Right atrium auricular region (tissue), 2 donors: ENCODE data around the gene KCND3. TPM values are rescaled to one million over a fixed set of nuclear protein-coding genes. Genes with fewer than 3 reads are reported as not detected.
A peak's percentile ranks its signal among the peaks of the same experiment; 100 is the strongest.

Experiments
- DNase-seq: peaks from one replicate; pipeline ENCODE4 v3.0.0-alpha.2; 2019; ENCODE audit warnings: low spot score
- H3K27ac ChIP-seq, 2 donors: fragments of 200-600 bp; sonication (generic); 1 replicate in 1 of 2; 2 replicates in 1 of 2; pipeline ENCODE4 v1.5.1; 2016 to 2019
- H3K27me3 ChIP-seq, 2 donors: fragments of 200-600 bp; sonication (generic); one replicate each; pipeline versions ENCODE4 v1.5.1 to v1.6.0; 2017 to 2019
- H3K36me3 ChIP-seq: fragments of 200-600 bp; sonication (generic); one replicate; pipeline ENCODE4 v1.5.1; 2016
- H3K4me1 ChIP-seq, 2 donors: fragments of 200-600 bp; sonication (generic); one replicate each; pipeline versions ENCODE4 v1.5.1 to v1.6.0; 2017 to 2019
- H3K4me3 ChIP-seq, 2 donors: fragments of 200-600 bp; sonication (generic); 1 replicate in 1 of 2; 2 replicates in 1 of 2; pipeline ENCODE4 v1.5.1; 2017 to 2019; ENCODE audit warnings: mild to moderate bottlenecking in 1 of 2, moderate library complexity in 1 of 2
- H3K9me3 ChIP-seq, 2 donors: fragments of 200-600 bp; sonication (generic); one replicate each; pipeline ENCODE4 v1.5.1; 2019
- total RNA-seq, 2 donors: library from RNA; depleted of rRNA; stranded (reverse); fragments of >200 nt; gene quantifications; one replicate each; pipeline ENCODE4 v1.1.0, GENCODE V29; 2016
- TF ChIP-seq, protein P1 (sequence below), 2 donors: fragments of 200-600 bp; sonication (generic); IDR thresholded peaks; one replicate each; pipeline ENCODE4 v1.5.1; 2019; ENCODE audit warnings: antibody characterized with exemption in 2 of 2

Gene KCND3
- total RNA-seq, 2 donors from 2014 or later, result 19.6 to 24.9 TPM

DNA sequence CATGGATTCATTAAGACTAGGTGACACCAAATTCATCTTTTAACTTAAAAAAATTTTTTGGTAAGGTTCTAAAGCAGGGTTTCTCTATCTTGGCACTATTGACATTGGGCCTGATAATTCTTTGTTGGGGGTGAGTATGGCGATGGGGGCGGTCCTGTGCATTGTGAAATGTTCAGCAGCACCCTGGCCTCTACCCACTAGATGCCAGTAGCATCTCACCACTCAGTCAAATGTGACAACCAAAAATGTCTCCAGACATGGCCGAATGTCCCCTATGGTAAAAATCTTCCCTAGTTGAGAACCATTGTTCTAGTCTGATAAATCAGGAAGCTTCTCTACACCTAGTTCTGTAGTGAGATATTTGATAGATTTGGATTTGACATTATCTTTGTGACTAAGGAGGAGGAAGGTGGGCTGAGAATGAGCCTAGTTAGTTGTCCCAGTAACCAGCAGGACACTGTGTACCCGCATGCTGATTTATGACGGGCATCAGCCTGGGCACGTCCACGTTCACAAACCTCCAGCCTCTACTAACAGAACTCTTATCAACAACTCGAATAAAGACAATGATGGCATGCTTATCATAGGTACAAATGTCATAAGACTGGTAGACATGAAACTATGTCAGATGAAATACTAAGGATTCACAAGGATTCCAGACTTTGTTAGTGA lies 104.6 kb downstream of the KCND3 start:
- Histone ChIP-seq H3K4me1 (peaks cover 0 to 36% of the 10 kb centered on the region in 2 donors), H3K27ac (peak overlapping the region; percentile 57 to 78), H3K36me3 (no peaks in the 10 kb centered on the region), H3K9me3 (no peaks in the 10 kb centered on the region), H3K4me3 (no peak overlapping the region), H3K27me3 (no peaks in the 10 kb centered on the region)
- TF ChIP-seq, protein P1, sequence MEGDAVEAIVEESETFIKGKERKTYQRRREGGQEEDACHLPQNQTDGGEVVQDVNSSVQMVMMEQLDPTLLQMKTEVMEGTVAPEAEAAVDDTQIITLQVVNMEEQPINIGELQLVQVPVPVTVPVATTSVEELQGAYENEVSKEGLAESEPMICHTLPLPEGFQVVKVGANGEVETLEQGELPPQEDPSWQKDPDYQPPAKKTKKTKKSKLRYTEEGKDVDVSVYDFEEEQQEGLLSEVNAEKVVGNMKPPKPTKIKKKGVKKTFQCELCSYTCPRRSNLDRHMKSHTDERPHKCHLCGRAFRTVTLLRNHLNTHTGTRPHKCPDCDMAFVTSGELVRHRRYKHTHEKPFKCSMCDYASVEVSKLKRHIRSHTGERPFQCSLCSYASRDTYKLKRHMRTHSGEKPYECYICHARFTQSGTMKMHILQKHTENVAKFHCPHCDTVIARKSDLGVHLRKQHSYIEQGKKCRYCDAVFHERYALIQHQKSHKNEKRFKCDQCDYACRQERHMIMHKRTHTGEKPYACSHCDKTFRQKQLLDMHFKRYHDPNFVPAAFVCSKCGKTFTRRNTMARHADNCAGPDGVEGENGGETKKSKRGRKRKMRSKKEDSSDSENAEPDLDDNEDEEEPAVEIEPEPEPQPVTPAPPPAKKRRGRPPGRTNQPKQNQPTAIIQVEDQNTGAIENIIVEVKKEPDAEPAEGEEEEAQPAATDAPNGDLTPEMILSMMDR (IDR thresholded peaks at IDR 0.05), result peak; percentile 16 to 51
- no peak for DNase-seq

DNA sequence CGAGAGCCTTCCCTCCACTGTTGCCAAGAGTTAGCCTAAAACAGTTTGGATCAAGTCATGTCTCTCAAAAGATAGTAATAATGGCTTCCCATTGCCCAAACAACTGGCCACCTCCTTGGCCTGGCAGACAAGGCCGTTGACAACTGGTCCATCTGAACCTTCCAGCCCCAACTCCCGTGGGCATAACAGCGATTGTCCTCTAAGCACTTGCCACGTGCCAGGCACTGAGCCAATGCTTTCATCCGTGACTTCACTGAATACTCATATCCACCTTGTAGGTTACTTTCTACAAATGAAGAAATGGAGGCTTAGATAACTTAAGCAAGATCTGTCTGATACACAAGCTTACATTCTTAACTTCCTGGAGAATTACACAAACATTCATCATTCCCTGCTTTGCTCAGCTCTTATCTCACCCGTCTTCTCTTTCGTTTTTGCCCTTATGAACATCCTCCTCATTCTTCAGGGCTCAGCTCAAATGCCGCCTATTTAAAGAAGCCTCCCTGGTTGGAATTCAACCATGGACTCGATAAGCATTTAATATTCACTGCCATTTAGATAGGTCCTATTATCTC lies 106.4 kb downstream of the KCND3 start:
- DNase-seq, result no peak
- Histone ChIP-seq H3K9me3 (no peaks in the 10 kb centered on the region), H3K27ac (peak overlapping the region; percentile 33 to 78), H3K4me3 (no peak overlapping the region), H3K27me3 (no peaks in the 10 kb centered on the region), H3K4me1 (peaks cover 0 to 38% of the 10 kb centered on the region in 2 donors), H3K36me3 (no peaks in the 10 kb centered on the region)
- TF ChIP-seq, protein P1 (IDR thresholded peaks at IDR 0.05), result no peak

DNA sequence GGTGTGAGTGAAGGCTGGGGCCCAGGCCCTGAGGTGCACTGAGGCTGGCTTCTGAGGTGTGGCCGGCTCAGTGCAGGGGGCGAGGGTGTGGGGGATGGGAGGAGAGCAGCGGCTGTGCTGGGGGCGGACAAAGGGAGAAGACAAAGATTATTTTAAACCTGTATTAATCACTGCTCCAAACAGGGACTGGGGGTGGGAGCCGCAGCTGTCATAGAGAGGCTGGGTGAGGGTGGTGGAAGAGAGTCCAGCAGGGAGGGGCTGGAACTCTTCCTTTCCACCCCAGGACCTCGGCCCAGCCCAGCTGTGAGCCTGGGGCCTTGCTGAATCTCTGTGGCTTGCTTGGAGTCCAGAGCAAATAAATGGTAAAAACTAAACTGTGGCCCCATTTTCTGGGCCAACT lies 106.9 kb downstream of the KCND3 start:
- no peaks in the 10 kb centered on the region for H3K27me3 ChIP-seq
- no peaks in the 10 kb centered on the region for H3K36me3 ChIP-seq
- TF ChIP-seq, protein P1 (IDR thresholded peaks at IDR 0.05), result no peak
- no peak overlapping the region for H3K4me3 ChIP-seq
- peaks cover 0 to 43% of the 10 kb centered on the region in 2 donors for H3K4me1 ChIP-seq
- peak overlapping the region; percentile 33 to 78 for H3K27ac ChIP-seq
- no peak for DNase-seq
- no peaks in the 10 kb centered on the region for H3K9me3 ChIP-seq

DNA sequence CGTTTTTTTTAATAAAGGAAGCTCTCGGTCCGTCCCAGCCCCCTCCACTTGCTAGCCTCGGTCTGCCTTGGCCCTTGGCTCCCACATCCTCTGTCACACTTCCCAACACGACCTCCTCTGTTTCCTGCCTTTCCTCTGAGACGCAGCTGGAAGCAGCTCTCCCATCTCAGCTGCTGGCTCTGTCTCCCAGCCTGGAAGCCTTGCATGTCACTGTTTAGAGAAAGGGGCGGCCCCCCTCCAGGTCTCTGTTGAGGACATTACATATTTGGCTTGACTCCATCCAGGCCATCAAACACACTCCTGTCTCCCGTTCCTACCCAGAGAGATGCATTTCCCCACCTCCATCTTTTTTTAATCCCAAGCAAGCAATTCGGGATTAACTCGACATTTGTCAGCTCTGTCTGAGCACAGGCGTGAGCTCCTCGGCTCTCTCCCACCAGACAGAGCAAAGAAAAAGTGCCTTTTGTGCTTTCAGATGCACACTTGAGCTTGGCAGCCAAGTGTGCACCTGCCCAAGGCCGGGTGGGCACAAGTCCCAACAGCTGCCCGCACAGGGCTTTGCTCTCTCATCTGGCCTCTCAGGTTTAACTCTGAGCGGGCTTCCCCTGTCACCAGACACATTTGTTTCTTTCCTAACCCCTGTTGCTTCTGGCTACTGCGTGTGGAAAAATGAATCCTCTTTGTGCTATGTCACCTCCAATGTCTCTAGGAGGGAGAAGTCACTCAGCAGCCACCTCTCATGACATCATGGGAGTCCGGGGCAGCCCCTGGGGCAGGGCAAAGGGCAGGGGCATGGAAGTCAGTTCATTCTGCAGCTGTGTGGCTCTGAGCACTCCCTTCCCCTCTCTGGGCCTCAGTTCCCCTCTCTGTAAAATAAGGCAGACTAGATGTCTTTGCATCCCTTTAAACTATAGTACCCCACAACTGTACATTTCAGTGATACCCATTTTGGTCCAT lies 108.3 kb downstream of the KCND3 start:
- DNase-seq, result peak; percentile 64
- Histone ChIP-seq H3K27ac (peak overlapping the region; percentile 28 to 55), H3K4me1 (peaks cover 0 to 57% of the 10 kb centered on the region in 2 donors), H3K4me3 (no peak overlapping the region), H3K27me3 (no peaks in the 10 kb centered on the region), H3K9me3 (no peaks in the 10 kb centered on the region), H3K36me3 (no peaks in the 10 kb centered on the region)
- TF ChIP-seq, protein P1 (IDR thresholded peaks at IDR 0.05), result no peak

DNA sequence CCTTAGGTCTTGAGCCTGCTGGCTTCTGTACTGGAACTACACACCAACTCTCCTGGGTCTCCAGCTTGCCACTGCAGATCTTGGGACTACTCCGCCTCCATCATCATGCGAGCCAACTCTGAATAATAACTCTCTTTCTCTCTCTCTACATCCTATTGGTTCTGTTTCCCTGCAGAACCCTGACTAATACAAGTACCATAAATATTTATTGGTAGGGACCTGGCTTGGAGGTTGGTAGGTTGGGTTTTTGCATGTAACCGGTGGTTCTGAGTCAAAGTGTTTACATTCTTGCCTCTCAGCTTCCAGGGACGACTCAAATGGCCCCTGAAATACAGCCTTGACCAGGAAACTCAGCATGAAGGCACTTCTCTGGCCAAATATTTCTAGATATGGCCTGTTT lies 110.4 kb downstream of the KCND3 start:
- Histone ChIP-seq H3K36me3 (no peaks in the 10 kb centered on the region), H3K9me3 (no peaks in the 10 kb centered on the region), H3K27me3 (no peaks in the 10 kb centered on the region), H3K27ac (no peak overlapping the region), H3K4me3 (no peak overlapping the region), H3K4me1 (peaks cover 0 to 61% of the 10 kb centered on the region in 2 donors)
- TF ChIP-seq, protein P1 (IDR thresholded peaks at IDR 0.05), result no peak
- no peak for DNase-seq
